Esophagus squamous epithelium (tissue), 4 donors: Measurements from ENCODE around the gene SHMT1.

Experiments
- CTCF ChIP-seq, 6 experiments: fragments of 450-650 bp in 4 of 6; fragments of 200-600 bp in 2 of 6; sonication (generic) in 2 of 6; IDR thresholded peaks; one replicate each; pipeline ENCODE4 v1.5.1; 2016 to 2019; ENCODE audit warnings: antibody characterized with exemption in 6 of 6, mild to moderate bottlenecking in 4 of 6, moderate library complexity in 4 of 6
- POLR2A ChIP-seq, 4 donors: fragments of 450-650 bp; IDR thresholded peaks; one replicate each; pipeline ENCODE4 v1.6.1; 2017; ENCODE audit warnings: antibody characterized with exemption in 4 of 4, mild to moderate bottlenecking in 4 of 4, moderate library complexity in 3 of 4

- TF ChIP-seq CTCF (IDR thresholded peaks at IDR 0.05) = no peak
- TF ChIP-seq POLR2A (IDR thresholded peaks at IDR 0.05) = no peak
Measured at GRCh38 chr17:18318771-18319450, 44.4 kb downstream of the SHMT1 start.
